GM19025 (cell line): ENCODE data around the gene AQP6.

Experiments
- ATAC-seq: cut with Tn5 transposase; IDR thresholded peaks from one replicate; pipeline ENCODE4 v1.9.1; 2021; ENCODE audit warnings: mild to moderate bottlenecking, low read depth, moderate library complexity; ENCODE audit not compliant: unreplicated experiment

Gene AQP6

DNA sequence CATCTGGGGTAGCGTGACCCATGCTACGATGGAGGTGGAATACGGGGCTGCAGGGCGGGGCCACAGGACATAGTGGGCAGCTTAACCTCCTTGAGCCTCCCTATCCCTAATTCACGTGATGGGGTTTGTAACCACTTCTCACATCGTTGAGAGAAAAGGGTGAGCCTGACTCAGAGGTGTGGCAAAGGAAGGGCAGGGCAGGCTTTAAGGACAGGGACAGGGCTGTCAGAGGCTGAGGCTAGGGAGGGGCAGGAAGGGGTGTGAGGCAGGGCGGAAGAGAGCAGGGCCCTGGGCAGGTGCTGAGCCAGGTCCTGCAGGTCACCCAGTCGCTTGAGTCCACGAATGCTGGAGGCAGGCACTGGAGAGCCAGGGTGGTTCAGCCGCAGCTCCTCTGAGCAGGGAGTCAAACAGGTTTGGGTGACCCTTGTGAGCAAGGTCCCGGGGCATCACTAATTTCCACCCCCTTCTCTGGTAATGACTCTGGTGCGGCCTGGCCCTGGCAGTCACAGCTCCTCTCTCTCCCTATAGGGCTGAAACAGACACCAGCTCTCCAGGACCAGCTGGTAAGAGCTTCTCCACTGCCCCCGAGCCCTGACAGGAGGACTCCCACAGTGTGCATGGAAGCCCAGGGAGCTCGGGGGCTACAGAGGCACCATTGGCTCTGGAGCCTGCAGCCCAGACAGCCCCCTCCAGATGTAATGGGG is 29.7 kb upstream of the AQP6 start:
- ATAC-seq = no peak

DNA sequence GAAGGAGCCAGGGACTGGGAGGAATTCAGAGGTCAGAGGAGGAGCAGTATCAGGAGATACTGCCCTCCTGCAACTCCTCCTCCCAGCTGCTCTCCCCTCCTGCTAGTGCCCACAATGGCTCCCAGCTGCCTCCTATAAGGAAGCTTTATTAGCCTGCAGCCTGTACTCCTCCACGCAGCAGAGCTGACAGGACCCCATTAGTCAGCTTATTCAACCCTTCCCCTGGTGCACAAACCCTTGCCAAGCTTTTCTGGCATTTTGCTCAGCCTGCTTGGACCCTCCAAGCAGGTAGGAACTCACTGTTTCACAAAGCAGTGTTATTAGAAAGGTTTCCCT is 29.2 kb upstream of the AQP6 start:
- ATAC-seq = no peak

DNA sequence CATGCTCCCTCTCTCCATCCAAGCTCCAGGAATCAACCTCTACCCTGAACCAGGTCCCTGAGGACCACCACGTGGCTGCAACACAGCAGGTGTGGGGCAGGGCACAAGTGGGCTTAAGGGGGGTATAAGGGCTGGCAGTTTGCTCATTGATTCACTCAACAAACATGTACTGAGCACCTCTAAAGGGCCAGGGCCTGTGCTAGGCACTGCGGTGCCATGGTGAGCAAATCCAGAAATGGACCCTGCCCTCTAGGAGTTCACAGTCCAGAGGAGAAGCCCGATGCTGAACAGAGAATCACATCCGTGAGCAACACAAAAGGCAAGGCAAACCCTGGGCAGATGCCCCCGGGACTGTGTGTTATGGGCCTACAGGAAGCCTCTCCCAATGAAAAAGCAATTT is 28.7 kb upstream of the AQP6 start:
- ATAC-seq = no peak

DNA sequence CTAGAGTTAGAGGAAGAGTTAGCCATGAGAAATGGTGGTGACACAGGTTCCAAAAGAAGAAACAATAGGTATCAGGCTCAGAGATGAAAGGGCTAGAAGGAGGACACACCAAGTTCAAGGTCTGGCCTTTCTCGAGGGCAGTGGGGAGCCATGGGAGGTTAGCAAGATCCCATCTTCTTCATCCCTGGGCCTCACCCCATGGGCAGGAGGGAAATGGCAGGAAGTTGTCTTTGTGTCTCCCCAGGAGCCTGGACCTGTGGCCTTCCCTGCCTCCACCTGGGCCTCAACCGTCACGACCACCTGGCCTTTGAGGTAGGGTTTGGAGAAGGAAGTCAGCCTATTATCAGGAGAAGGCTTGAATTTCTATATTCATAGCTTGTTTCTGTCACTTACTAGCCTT is 28.0 kb upstream of the AQP6 start:
- no peak for ATAC-seq

DNA sequence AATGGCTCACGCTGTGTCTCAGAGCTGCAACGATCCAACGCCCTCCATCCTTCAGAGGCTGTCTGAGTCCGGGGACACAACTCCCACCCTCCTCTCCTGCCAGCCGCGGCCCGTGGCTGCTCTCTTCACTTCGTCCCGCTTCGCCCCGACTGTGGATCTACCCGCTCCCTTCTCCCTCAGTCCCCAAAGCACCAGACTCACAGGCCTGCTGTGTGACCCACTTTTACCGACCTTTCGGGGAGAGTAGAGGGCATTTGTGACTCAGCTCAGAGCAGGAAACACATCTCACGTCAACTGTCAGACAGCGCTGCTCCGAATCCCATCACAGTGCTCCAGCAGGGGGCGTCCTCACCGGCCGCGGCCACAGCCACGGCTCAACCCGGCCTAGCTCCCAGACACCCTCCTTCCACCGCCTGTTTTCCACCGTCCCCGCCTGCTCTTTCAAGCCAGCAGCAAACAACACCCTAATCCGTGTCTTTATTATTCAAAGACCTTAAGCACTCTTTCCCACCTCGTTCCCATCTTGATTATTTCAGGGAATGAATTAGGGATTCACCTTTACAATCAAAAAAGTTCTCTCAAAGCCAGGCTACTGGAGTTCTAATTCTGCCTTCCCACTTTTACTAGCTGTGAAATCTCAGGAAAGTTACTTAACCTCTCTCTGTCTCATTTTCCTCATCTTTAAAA is 27.2 kb upstream of the AQP6 start:
- ATAC-seq = no peak

DNA sequence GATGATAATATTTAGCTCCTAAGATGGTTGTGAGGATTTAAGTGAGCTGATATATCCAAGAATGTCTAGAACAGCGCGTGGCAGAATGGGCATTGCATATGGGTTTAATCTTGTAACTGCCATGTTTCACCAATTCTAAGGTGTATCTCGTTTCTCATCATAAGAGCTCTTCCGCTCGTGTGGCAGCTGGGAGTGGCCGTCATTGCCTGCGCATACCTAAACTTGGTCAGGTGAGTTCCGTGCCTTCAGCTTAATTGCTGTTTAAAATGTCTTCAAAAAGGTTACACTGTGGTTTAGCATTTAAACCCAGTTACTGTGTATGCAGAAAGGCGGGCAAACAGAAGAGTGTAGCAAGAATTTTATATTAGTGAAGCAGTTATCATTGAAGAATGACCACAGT is 26.7 kb upstream of the AQP6 start:
- no peak for ATAC-seq

DNA sequence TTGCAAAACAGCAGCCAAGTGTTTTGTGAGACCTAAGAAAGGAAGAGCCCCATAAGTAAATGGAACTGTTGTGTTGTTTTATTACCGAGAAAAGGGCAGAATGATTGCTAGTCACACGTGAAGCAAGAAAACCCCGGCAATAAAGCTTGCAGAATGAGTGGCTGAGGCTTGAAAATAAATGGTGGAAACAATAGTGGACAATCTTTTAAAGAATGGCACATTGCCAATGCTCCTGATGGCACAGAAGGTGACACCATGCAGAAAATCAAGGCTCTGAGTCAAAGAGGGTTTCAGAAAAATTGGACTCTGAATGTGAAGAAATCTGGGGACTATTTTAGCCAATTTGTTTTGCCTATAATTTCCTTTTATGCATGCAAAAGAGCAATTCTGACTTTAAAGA is 26.2 kb upstream of the AQP6 start:
- ATAC-seq = no peak

DNA sequence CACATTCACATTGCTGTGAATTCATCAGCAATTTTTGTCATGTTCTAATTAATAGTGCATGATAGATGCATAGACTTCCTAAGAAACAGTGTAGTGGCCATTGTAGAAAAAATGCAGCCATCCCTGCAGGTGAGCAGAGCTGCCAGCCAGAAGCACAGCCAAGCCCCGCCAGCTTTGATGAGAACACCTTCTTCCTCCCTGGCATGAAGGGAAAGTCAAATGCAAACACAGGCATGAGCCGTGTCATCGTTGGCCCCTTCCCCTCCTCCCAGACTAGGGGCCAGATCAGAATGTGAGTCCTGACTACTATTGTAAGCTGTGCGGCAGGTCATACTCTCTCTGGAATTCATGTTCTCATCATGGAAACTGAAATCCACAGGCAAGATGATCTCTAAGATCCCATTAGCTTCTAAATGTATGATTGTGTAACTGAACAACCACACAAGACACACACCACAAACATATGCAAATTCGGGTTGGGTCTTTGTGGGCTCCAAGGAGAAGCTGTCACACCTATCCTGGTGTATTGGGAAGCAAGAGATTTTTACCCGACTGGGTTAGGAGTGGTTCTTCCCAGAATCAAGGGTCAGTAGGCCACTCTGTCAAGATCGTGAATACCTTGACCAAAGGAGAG is 25.0 kb upstream of the AQP6 start:
- ATAC-seq = no peak

DNA sequence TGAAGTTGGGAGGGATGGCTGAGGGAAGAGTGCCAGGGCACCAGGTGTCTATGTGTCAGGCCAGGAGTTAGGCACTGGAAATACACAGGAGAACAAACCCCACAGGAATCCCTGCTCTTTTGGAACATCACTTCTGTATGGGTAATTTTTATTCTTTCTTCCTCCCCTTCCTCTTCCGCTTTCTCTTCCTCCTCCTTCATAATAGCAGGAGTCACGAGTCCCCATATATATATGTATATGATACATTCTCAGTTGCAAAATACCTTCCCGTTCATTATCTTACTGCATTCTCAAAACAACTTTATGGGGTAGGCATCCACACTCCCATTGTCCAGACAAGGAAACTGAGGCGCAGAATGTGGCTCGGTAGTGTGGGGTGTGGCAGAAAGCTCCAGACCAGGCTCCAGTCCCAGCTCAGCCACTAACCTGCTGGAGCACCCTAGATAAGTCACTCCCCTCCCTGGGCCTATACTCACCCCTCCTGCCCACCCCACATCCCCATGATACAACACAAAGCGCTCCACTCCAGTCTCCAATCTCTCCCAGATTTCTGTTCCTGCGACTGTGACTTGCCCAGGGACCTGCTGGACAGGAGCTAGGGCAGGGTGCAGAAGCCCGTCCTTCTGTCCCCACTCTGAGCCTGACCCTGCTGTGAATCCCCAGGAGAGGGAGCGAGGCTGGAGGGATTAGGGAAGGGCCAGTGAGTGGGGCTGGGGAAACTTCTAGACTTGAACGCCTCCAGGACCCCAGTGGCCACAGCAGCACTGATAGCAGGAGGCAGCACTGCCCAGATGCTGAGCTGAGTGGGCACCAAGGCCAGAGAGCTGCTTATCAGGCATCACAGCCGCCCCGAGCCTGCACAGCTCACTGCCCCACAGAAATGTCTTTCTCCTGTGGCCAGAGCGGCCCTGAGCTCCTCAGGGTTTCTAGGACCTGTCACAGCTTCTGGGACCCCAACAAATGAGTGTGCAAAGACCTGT is 23.6 kb upstream of the AQP6 start:
- no peak for ATAC-seq

DNA sequence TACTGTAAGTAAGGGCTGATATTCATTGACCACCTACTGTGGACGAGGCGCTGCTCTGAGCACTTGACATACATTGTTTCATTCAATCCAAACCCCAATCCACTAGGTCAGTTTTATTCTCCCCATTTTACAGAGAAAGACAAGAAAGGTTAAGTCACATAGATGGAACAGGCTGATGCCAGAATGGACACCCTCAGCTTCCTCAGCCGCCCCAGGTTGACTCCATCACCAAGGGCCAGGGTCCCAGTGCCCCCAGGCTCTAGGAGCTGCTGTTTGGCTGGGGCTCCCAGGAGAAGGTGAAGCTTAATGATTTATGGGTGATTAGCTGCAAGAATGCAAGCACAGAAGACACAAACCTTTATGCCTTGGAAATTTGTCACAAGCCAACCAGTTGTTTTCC is 22.9 kb upstream of the AQP6 start:
- ATAC-seq = no peak

DNA sequence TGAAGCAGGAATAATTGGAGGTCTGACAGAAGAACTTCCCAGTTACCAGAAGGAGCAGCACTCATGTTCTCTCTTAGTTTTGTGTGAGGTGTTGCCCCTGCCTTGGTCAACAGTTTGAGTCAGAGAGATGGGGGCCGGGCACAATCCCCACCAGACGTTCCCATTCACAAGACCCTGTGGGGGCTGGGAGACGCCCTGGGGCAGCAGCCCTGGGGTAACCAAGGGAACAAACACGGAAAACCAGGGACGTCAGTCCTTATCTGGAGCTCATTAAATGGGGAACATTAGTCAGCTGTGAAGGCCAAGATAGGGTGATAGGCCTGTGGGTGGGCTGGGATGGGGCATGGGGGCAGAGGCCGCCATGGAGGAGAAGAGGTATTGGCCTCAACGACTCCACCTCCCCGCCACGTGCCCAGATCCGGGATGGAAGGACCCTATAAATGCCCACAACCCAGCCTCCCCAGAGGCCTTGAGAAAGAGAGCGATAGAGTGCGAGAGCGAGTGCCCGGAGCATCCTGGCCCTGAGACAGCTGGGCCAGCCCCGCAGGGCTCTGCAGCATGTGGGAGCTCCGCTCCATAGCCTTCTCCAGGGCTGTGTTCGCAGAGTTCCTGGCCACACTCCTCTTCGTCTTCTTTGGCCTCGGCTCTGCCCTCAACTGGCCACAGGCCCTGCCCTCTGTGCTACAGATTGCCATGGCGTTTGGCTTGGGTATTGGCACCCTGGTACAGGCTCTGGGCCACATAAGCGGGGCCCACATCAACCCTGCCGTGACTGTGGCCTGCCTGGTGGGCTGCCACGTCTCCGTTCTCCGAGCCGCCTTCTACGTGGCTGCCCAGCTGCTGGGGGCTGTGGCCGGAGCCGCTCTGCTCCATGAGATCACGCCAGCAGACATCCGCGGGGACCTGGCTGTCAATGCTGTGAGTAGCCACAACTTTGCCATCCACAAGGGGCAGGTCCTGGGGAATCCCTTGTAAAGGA is 22.2 kb upstream of the AQP6 start, which contains the start of gene AQP2:
Gene AQP2, plus strand, starts transcription at position 465 of the 979 bp plus-strand sequence. Its CDS starts 94 bp downstream, at position 559.
- ATAC-seq = no peak

DNA sequence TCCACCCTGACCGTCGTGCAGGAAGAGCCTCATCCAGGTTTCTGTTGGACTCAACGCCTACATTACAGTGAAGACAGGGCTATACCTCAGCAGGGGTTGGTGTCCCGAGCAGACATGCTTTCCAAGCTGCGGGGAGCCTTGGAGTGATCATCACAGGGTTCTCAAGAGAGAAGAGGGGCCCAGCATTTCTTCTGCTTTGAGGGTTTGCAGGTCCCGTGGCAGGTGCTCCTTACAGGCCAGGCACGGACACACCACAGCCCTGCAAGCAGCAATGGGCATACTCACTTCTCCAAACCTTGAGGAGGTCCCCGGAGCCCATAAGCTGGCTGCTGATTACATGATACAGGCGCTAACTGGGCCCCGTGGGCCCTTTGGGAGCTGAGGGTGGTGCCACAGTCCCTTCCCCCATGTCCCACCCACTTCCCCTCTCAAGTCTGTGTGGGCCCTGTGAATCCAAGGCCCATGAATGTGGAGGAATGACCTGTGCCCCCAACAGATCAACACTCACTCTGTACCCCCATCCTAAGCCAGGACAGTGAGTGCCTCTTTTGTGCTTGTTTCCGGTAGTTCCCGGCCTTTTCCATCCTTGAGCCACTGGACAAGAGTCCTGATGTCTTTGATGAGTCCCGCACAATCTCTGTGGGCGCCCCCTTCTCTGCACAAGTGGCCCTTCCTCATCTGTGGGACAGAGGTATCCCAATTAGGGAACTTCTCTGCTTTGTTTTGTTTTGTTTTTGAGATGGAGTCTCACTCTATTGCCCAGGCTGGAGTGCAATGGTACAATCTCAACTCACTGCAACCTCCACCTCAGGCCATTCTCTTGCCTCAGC is 21.1 kb upstream of the AQP6 start:
- no peak for ATAC-seq

DNA sequence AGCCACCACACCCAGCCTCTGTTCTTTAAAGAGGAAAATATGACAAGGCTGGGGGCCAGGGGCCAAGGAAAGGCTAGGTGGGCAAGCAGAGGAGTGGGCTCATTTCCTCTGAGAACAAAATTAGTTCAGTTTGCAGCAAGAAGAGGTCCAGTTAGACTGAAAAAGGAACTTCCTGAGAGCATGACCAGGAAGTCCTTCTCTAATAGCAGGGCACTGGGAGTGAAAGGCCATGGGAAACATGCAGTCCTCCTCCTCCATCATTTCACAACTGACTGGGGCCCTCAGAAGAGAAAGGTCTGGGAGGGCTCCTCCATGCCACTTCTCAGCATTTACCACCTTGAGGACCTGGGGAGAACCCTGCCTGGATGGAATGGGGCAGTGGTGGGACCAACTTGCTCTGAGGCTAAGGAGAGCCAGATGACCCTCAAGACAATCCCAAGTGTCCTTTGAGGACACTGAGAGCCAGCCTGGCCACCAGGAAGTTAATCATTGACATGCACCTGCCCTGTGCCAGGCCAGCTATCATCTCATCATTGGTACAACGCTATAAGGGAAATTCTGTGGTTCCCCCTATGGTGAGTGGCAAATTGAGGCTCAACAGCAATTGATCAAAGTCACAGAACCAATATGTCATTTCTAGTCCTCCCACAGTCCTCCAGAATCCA is 20.2 kb upstream of the AQP6 start:
- no peak for ATAC-seq

DNA sequence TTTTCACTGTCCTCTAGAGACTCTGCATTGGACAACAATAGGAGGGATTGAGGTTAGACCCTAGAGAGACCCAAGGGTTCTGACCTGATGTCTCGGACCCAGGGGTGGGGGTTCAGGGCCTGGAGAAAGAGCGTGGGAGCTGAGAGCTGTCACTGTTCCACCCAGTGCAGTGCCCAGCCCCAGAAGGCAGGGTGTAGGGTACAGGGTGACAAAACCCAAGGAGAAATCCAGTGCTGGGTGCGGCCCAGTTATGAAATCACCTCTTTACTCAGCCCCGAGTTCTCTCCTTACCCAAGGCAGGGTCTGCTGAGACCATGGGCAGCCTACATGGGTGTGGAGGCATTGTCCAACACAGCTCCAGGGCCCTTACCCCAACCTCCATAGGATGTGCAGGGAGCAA is 19.6 kb upstream of the AQP6 start:
- no peak for ATAC-seq

DNA sequence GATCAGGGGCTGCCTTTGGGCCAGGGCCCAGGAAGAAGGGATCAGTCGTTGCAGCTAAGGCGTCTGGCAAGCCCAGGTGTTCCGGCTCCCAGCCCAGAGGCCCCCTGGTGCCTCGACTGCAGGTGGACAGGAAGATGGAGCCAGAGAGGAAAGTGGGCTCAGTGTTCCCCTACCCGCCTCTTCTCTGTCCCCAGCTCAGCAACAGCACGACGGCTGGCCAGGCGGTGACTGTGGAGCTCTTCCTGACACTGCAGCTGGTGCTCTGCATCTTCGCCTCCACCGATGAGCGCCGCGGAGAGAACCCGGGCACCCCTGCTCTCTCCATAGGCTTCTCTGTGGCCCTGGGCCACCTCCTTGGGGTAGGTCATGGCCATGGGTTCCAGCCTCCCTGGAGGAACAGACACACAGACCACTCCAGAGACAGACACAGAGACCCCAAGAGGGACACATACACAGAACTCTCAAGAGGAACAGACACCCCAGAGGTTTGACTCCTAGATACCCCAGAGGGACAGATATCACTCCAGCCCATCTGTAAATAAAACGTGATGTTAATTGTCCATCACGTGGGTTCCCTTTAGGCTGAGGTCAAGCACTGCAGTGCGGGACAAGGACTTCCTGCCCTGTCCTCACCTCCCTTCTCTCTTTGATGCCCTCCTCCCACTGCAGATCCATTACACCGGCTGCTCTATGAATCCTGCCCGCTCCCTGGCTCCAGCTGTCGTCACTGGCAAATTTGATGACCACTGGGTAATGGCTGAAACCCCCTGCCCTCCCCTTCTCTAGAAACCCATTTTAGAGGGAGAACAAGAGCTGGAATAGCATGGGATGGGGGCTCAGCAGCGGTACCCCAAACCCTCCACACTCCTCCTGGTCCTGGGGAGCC is 18.5 kb upstream of the AQP6 start:
- no peak for ATAC-seq

DNA sequence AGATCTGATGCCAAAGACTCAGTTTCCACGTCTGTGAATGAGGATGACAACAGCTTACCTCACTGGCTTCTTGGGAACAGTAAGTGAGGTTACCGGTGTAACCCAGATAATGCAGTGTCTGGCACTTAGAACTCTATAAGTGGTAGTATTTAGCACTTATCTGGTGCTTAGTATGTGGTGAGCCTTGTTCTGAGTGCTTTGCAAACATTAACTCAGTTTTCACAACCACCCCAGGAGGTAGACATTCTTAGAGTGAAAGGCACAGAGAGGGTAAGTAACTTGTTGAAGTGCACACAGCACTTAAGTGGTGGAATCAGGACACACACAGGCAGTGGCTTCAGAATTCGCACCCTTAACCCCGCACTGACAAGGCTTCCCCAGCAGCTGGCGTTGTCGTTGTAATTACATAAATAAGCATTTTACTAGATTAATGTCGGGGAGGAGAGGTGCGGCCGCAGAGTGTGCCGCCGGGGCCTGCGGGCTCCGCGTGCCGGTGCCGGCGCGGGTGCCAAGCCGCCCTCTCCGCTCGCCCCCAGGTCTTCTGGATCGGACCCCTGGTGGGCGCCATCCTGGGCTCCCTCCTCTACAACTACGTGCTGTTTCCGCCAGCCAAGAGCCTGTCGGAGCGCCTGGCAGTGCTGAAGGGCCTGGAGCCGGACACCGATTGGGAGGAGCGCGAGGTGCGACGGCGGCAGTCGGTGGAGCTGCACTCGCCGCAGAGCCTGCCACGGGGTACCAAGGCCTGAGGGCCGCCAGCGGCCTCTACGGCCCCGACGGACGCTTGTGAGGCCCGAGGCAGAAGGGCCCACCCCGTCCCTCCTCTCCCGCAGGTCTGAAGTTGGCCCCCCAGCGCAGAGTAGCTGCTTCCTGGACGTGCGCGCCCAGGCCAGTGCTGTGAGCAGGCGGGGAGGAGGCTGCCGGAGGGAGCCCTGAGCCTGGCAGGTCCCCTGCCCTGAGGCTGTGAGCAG is 17.6 kb upstream of the AQP6 start:
- ATAC-seq = no peak
